Measurements from ENCODE around the gene C20orf144. TPM values are rescaled to one million over a fixed set of nuclear protein-coding genes. Genes with fewer than 3 reads are reported as not detected.

Gene C20orf144
- polyA plus RNA-seq, 2 of the 4 experiments (the other 2 are of a cell fraction): 0.10 to 0.12 TPM

- DNase-seq (ENCODE audit: low read depth in 1 of 2, low spot score in 1 of 2) (peak; percentile 54 to 75), ATAC-seq (peak; percentile 82), FAIRE-seq (no peak)
- CTCF ChIA-PET: interaction anchor here (0.9 to 2.6 kb wide), 3 partner anchors 11 to 118 kb away, joined by 3 to 8 read pairs (median 3); no protein-coding TSS in a partner anchor
- Histone ChIP-seq H3K9me3 (no peaks in the 10 kb centered on the region), H3K4me1 (peaks cover 23% of the 10 kb centered on the region), H3K27ac (peak within 1 kb of the TSS; percentile 76 to 94), H3K4me2 (peak within 1 kb of the TSS; percentile 82), H3K4me3 (peak within 1 kb of the TSS; percentile 61)
- POLR2A ChIA-PET: interaction anchor here (1.5 to 1.6 kb wide), 2 partner anchors 11 kb away, joined by 3 to 5 read pairs; no protein-coding TSS in a partner anchor
- no peak for TF ChIP-seq CEBPB (IDR thresholded peaks at IDR 0.05)
- TF ChIP-seq HOXA7 (CRISPR knock-in tag; IDR thresholded peaks at IDR 0.05): peak; percentile 20; the same call in 1 of the 2 replicates
- TF ChIP-seq NFE2L2 (conservative IDR thresholded peaks at IDR 0.05; ENCODE audit: low read length): no peak
- TF ChIP-seq RNF2 (IDR thresholded peaks at IDR 0.05; ENCODE audit: borderline replicate concordance, low read depth): peak; percentile 63
- peak; percentile 63; the same call in 1 of the 2 replicates for TF ChIP-seq TP53 (CRISPR knock-in tag; IDR thresholded peaks at IDR 0.05)
- no peak for TF ChIP-seq NPAS2 (CRISPR knock-in tag; IDR thresholded peaks at IDR 0.05; ENCODE audit: borderline replicate concordance)
- TF ChIP-seq ZNF302 (CRISPR knock-in tag; IDR thresholded peaks at IDR 0.05): no peak
- TF ChIP-seq RAD21 (conservative IDR thresholded peaks at IDR 0.05 in 1 of 2, IDR thresholded peaks at IDR 0.05 in 1 of 2): no peak
- no peak for TF ChIP-seq CBX2 (IDR thresholded peaks at IDR 0.05; ENCODE audit: borderline replicate concordance, low read depth)
- no peak for TF ChIP-seq KDM5A (IDR thresholded peaks at IDR 0.05)
- no peak for TF ChIP-seq MAZ (IDR thresholded peaks at IDR 0.05; ENCODE audit: borderline replicate concordance, low read depth, low read length)
- TF ChIP-seq PBX3 (IDR thresholded peaks at IDR 0.05): peak; percentile 54; the same call in 1 of the 2 replicates
- TF ChIP-seq HOXB13 (CRISPR knock-in tag; IDR thresholded peaks at IDR 0.05; ENCODE audit: low read depth): no peak
- no peak for TF ChIP-seq USF2 (IDR thresholded peaks at IDR 0.05)
- TF ChIP-seq CBX8 (IDR thresholded peaks at IDR 0.05): no peak
- TF ChIP-seq EHF (CRISPR knock-in tag; IDR thresholded peaks at IDR 0.05): no peak
- no peak for TF ChIP-seq MYC (IDR thresholded peaks at IDR 0.05; ENCODE audit: borderline replicate concordance, low read length)
- TF ChIP-seq E2F6 (IDR thresholded peaks at IDR 0.05; ENCODE audit: borderline replicate concordance, low read depth): peak; percentile 40; the same call in 1 of the 2 replicates
- TF ChIP-seq BHLHE40 (IDR thresholded peaks at IDR 0.05; ENCODE audit: low read depth, low read length): no peak
- no peak for TF ChIP-seq HES2 (IDR thresholded peaks at IDR 0.05)
- TF ChIP-seq CTCF (IDR thresholded peaks at IDR 0.05): no peak
- peak; percentile 86 for TF ChIP-seq POLR2A (IDR thresholded peaks at IDR 0.05; ENCODE audit: low read length)
- no peak for TF ChIP-seq FOXS1 (CRISPR knock-in tag; IDR thresholded peaks at IDR 0.05)
- TF ChIP-seq SREBF2 (IDR thresholded peaks at IDR 0.05): no peak
- peak in 1 of 2 experiments; percentile 78; a peak in 3 of 5 replicates for TF ChIP-seq JUN (IDR thresholded peaks at IDR 0.05)
- no peak for TF ChIP-seq HMGXB4 (CRISPR knock-in tag; IDR thresholded peaks at IDR 0.05; ENCODE audit: borderline replicate concordance)
- no peak for TF ChIP-seq TFCP2L1 (CRISPR knock-in tag; IDR thresholded peaks at IDR 0.05)
- no peak for TF ChIP-seq ZSCAN20 (CRISPR knock-in tag; IDR thresholded peaks at IDR 0.05)
- peak; percentile 71; the same call in 2 of the 3 replicates for TF ChIP-seq BCL3 (IDR thresholded peaks at IDR 0.05)
- TF ChIP-seq PHF8 (IDR thresholded peaks at IDR 0.05; ENCODE audit: borderline replicate concordance, low read depth): peak; percentile 76
- TF ChIP-seq POLR2AphosphoS2 (conservative IDR thresholded peaks at IDR 0.05; ENCODE audit: low read length): 0 out of 2 replicates have a peak, but pooled peaks have one; percentile 43
- no peak for TF ChIP-seq EP300 (IDR thresholded peaks at IDR 0.05)
- no peak for TF ChIP-seq JUNB (IDR thresholded peaks at IDR 0.05)
- 14% methylated on average over 42 of the region's 73 CpGs for WGBS (ENCODE audit: missing lambda C conversion rate)
These were observed 12.4 kb downstream of the C20orf144 start, which contains the start of gene NECAB3 for GRCh38 chr20:33674294-33675135. TSS of gene NECAB3 (minus strand) at chr20:33674428. CDS start at chr20:33674352, 76 bp downstream.

Measured in A549 (cell line).